GM12878 (cell line): ENCODE measurements around the gene C10orf143. TPM values are rescaled to one million over a fixed set of nuclear protein-coding genes. Genes with fewer than 3 reads are reported as not detected.

Experiments used
- ATAC-seq: fragments of 200-7000 bp; cut with Tn5 transposase; 3 replicates; pipeline ENCODE4 v1.9.1; 2020; ENCODE audit warnings: mild to moderate bottlenecking, moderate library complexity
- BruUV-seq: library from RNA; stranded (reverse); fragments of 400-500 nt; replicated peaks from 2 replicates; lab custom pipeline; 2021; lab: Mats Ljungman, UMichigan
- CTCF ChIA-PET: fragments of 300-600 bp; sonication (Branson Sonifier 250); formaldehyde crosslinking; extraction: SDS; loops from one replicate; lab custom pipeline; 2021; ENCODE audit warnings: inconsistent platforms; lab: Yijun Ruan, JAX
- POLR2A ChIA-PET: fragments of 350-600 bp; formaldehyde crosslinking; extraction: SDS; loops from one replicate; lab custom pipeline; 2021; ENCODE audit warnings: inconsistent platforms; lab: Charles Lee
- RAD21 ChIA-PET: fragments of 300-600 bp; sonication (Branson Sonifier 250); formaldehyde crosslinking; loops from one replicate; lab custom pipeline; 2023; ENCODE audit warnings: antibody characterized with exemption; ENCODE audit not compliant: unreplicated experiment; lab: Charles Lee
- SMC1A ChIA-PET: fragments of 300-600 bp; sonication (Branson Sonifier 250); formaldehyde crosslinking; loops from one replicate; lab custom pipeline; 2023; ENCODE audit not compliant: unreplicated experiment, uncharacterized antibody; lab: Charles Lee
- DNase-seq: peaks from one replicate; pipeline ENCODE4 v3.0.0-alpha.2; 2011; ENCODE audit warnings: low read depth, low spot score
- FAIRE-seq: peaks from 3 replicates; lab custom pipeline; 2011; peaks lifted over from hg19 to GRCh38; lab: Jason Lieb, UNC
- H2AFZ ChIP-seq: 2 replicates; pipeline ENCODE4 v1.6.0; 2011; ENCODE audit warnings: low read depth, low read length, control low read depth; ENCODE audit not compliant: control insufficient read depth
- H3K27ac ChIP-seq: 2 replicates; pipeline ENCODE4 v1.5.1; 2011; ENCODE audit warnings: control low read depth; ENCODE audit not compliant: control insufficient read depth, insufficient read depth
- H3K27me3 ChIP-seq, 2 experiments: replicated peaks in 1 of 2; 2 replicates each; pipeline versions ENCODE4 v1.6.0 to v1.6.1; 2011; ENCODE audit warnings: low read length in 1 of 2; ENCODE audit not compliant: control insufficient read depth in 2 of 2, insufficient read depth in 2 of 2
- H3K36me3 ChIP-seq, 2 experiments: 2 replicates each; pipeline ENCODE4 v1.5.1; 2011; ENCODE audit warnings: low read length in 1 of 2; ENCODE audit not compliant: control insufficient read depth in 2 of 2, insufficient read depth in 2 of 2
- H3K4me1 ChIP-seq: 2 replicates; pipeline ENCODE4 v1.6.1; 2011; ENCODE audit warnings: mild to moderate bottlenecking, low read length, moderate library complexity, mixed read lengths; ENCODE audit not compliant: control insufficient read depth, insufficient read depth
- H3K4me2 ChIP-seq: 2 replicates; pipeline ENCODE4 v1.6.0; 2011; ENCODE audit warnings: control low read depth; ENCODE audit not compliant: control insufficient read depth, insufficient read depth
- H3K4me3 ChIP-seq: fragments of 200-600 bp; sonication (generic); 2 replicates; pipeline ENCODE4 v1.5.1; 2016
- H3K79me2 ChIP-seq: 2 replicates; pipeline ENCODE4 v1.6.0; 2011; ENCODE audit warnings: low read length; ENCODE audit not compliant: control insufficient read depth, insufficient read depth
- H3K9ac ChIP-seq: 2 replicates; pipeline ENCODE4 v1.8.0; 2011; ENCODE audit warnings: low read length, control low read depth, mixed read lengths; ENCODE audit not compliant: control insufficient read depth, insufficient read depth
- H3K9me3 ChIP-seq: replicated peaks from 3 replicates; pipeline ENCODE4 v1.5.1; 2011; ENCODE audit warnings: mild to moderate bottlenecking, low read length; ENCODE audit not compliant: control insufficient read depth, insufficient read depth
- H4K20me1 ChIP-seq: 2 replicates; pipeline ENCODE4 v1.6.0; 2011; ENCODE audit not compliant: control insufficient read depth, insufficient read depth
- BRCA1 ChIP-seq: IDR thresholded peaks from 2 replicates; pipeline ENCODE4 v1.6.1; 2011; ENCODE audit warnings: low read depth, low read length, improper control_type of control experiment
- CBFB ChIP-seq: IDR thresholded peaks from 2 replicates; pipeline ENCODE4 v1.6.1; 2016; ENCODE audit warnings: antibody characterized with exemption, low read depth
- EGR1 ChIP-seq, 2 experiments: IDR thresholded peaks; 1 replicate in 1 of 2; 2 replicates in 1 of 2; pipeline ENCODE4 v1.6.1; 2011 to 2012; ENCODE audit warnings: low read depth in 2 of 2, low read length in 2 of 2, borderline replicate concordance in 1 of 2, mild to moderate bottlenecking in 1 of 2, moderate library complexity in 1 of 2
- KDM1A ChIP-seq: fragments of 200-600 bp; sonication (generic); IDR thresholded peaks from 2 replicates; pipeline ENCODE4 v1.6.1; 2016; ENCODE audit warnings: borderline replicate concordance
- PKNOX1 ChIP-seq: fragments of 450-650 bp; IDR thresholded peaks from 2 replicates; pipeline ENCODE4 v1.6.1; 2016; ENCODE audit warnings: mild to moderate bottlenecking
- PML ChIP-seq: IDR thresholded peaks from 2 replicates; pipeline ENCODE4 v1.6.1; 2012; ENCODE audit warnings: low read length, inconsistent platforms
- POU2F2 ChIP-seq: IDR thresholded peaks from 3 replicates; pipeline ENCODE4 v1.6.1; 2011; ENCODE audit warnings: low read depth, mild to moderate bottlenecking, low read length, borderline replicate concordance
- SKIL ChIP-seq: fragments of 450-650 bp; IDR thresholded peaks from 2 replicates; pipeline ENCODE4 v1.6.1; 2017; ENCODE audit warnings: mild to moderate bottlenecking, low read depth, inconsistent platforms; ENCODE audit not compliant: poor library complexity, severe bottlenecking
- TAF1 ChIP-seq: IDR thresholded peaks from 2 replicates; pipeline ENCODE4 v1.6.1; 2011; ENCODE audit warnings: mild to moderate bottlenecking, low read depth, low read length, borderline replicate concordance
- WGBS: methylation state at CpG from one replicate; pipeline ENCODE4 v1.1.6; 2016; ENCODE audit warnings: low lambda C conversion rate; ENCODE audit not compliant: insufficient replicate concordance, insufficient coverage; ENCODE audit errors: missing lambda C conversion rate; 5-methylcytosine and 5-hydroxymethylcytosine counted together
- in situ Hi-C: fragments of 300-500 bp; cut with MboI; formaldehyde crosslinking; loops from 9 replicates; pipeline ENCODE4 v1.14.3; 2018; ENCODE audit warnings: mixed read lengths
- intact Hi-C: fragments of 100-400 bp; cut with micrococcal nuclease; formaldehyde crosslinking; loops from one replicate; pipeline ENCODE4 v1.14.2; 2022; ENCODE audit not compliant: unreplicated experiment
- polyA plus RNA-seq, 11 experiments: library from polyadenylated mRNA; depleted of rRNA in 4 of 11; unstranded in 6 of 11; stranded (reverse) in 5 of 11; fragments of >200 nt; fragmentation: Nextera tagmentation in 4 of 11; fragmentation: Illumina TruSeq in 1 of 11; extraction: Ambion mirVana in 4 of 11; extraction: Trizol in 1 of 11; gene quantifications; 1 replicate in 1 of 11; 2 replicates in 10 of 11; pipeline versions ENCODE4 v1.2.1 to v1.2.3, GENCODE V29; 2011 to 2016; ENCODE audit warnings: inconsistent platforms in 2 of 11, missing spikeins in 2 of 11, low read depth in 1 of 11
- total RNA-seq, 4 experiments: library from RNA; depleted of rRNA in 3 of 4; stranded (reverse); fragments of >200 nt in 3 of 4; fragmentation: Illumina TruSeq in 1 of 4; extraction: Trizol in 1 of 4; gene quantifications; 2 replicates each; pipeline versions ENCODE4 v1.2.1 to v1.2.3, GENCODE V29; 2013 to 2021

Gene C10orf143
- total and polyA plus RNA-seq, 10 of the 15 experiments (the other 5 are each of a cell fraction or from before 2014, with no cell fraction given), result 0.64 to 7.9 (median 2.6) TPM

GRCh38 chr10:130141878-130142277 is 31.2 kb upstream of the C10orf143 start:
- Histone ChIP-seq H3K79me2 (peaks cover 72% of the 10 kb centered on the region), H3K4me2 (peak overlapping the region; percentile 38), H4K20me1 (0 out of 2 replicates have a peak, but pooled peaks cover 4% of the 10 kb centered on the region), H3K4me1 (peaks cover 42% of the 10 kb centered on the region), H3K36me3 (no peaks in the 10 kb centered on the region; a peak in 1 of 4 replicates), H3K27ac (peak overlapping the region; percentile 55), H2AFZ (no peak overlapping the region), H3K27me3 (no peaks in the 10 kb centered on the region), H3K4me3 (peak overlapping the region; percentile 62; the same call in 1 of the 2 replicates), H3K9me3 (no peaks in the 10 kb centered on the region), H3K9ac (peak overlapping the region; percentile 36; the same call in 1 of the 2 replicates)
- CTCF ChIA-PET, result interaction anchor here (0.7 to 2.1 kb wide), 5 partner anchors 14 to 45 kb away, joined by 3 to 18 read pairs (median 3); partner anchors contain the start of gene C10orf143
- FAIRE-seq (no peak), DNase-seq (no peak), ATAC-seq (peak; percentile 88)
- RAD21 ChIA-PET, result interaction anchor here (1.1 to 1.4 kb wide), 2 partner anchors 14 to 31 kb away, joined by 3 to 9 read pairs; partner anchors contain the start of gene C10orf143
- in situ Hi-C loops, result no loop called here
- intact Hi-C loops, result no loop called here
- SMC1A ChIA-PET, result interaction anchor here (1.2 to 3.0 kb wide), 4 partner anchors 14 to 35 kb away, joined by 3 to 10 read pairs (median 5); partner anchors contain the start of gene C10orf143
- TF ChIP-seq TAF1, result peak; percentile 43; the same call in 1 of the 2 replicates
- no peak for TF ChIP-seq KDM1A
- peak; percentile 91; the same call in 1 of the 3 replicates for TF ChIP-seq POU2F2
- 0 out of 3 replicates have a peak, but pooled peaks of 1 of the 2 experiments have one; percentile 6 for TF ChIP-seq EGR1 (IDR thresholded peaks at IDR 0.05; ENCODE audit: borderline replicate concordance in 1 of 2, low read depth in 2 of 2, low read length in 2 of 2)
- POLR2A ChIA-PET, result interaction anchor here (2.0 to 2.4 kb wide), 2 partner anchors 31 to 33 kb away, joined by 11 to 17 read pairs; partner anchors contain the start of gene C10orf143
- no TSS peak for BruUV-seq
- WGBS, result 0% methylated on average over 2 of the region's 2 CpGs

- ATAC-seq (peak; percentile 49), DNase-seq (no peak), FAIRE-seq (peak; percentile 44)
- H4K20me1 ChIP-seq, result 0 out of 2 replicates have a peak, but pooled peaks cover 4% of the 10 kb centered on the region
- in situ Hi-C loops (no loop called here), intact Hi-C loops (no loop called here)
- ChIA-PET POLR2A (interaction anchor here (2.0 to 2.4 kb wide), 2 partner anchors 30 to 32 kb away, joined by 11 to 17 read pairs; partner anchors contain the start of gene C10orf143), CTCF (interaction anchor here (0.7 to 2.1 kb wide), 4 partner anchors 14 to 46 kb away, joined by 3 to 18 read pairs (median 6); partner anchors contain the start of gene C10orf143), SMC1A (interaction anchor here (0.6 to 3.0 kb wide), 4 partner anchors 14 to 58 kb away, joined by 3 to 10 read pairs (median 4); partner anchors contain the start of gene C10orf143), RAD21 (interaction anchor here (1.1 to 1.4 kb wide), 2 partner anchors 13 to 30 kb away, joined by 3 to 9 read pairs; partner anchors contain the start of gene C10orf143)
- no peaks in the 10 kb centered on the region for H3K27me3 ChIP-seq
- H3K4me1 ChIP-seq, result peaks cover 42% of the 10 kb centered on the region
- H3K4me2 ChIP-seq, result peak overlapping the region; percentile 38
- no peak overlapping the region for H2AFZ ChIP-seq
- WGBS, result 6% methylated on average over 1 of the region's 1 CpG
- peaks cover 77% of the 10 kb centered on the region for H3K79me2 ChIP-seq
- H3K36me3 ChIP-seq, result no peaks in the 10 kb centered on the region; a peak in 1 of 4 replicates
- peak overlapping the region; percentile 36; the same call in 1 of the 2 replicates for H3K9ac ChIP-seq
- TF ChIP-seq SKIL (peak; percentile 69), CBFB (no peak), PML (no peak), BRCA1 (no peak), PKNOX1 (peak; percentile 43; the same call in 1 of the 2 replicates)
- H3K9me3 ChIP-seq, result no peaks in the 10 kb centered on the region
- H3K4me3 ChIP-seq, result peak overlapping the region; percentile 62
- no TSS peak for BruUV-seq
- H3K27ac ChIP-seq, result peak overlapping the region; percentile 55
Measured at GRCh38 chr10:130141460-130141859, 30.8 kb upstream of the C10orf143 start.
